Measurements from ENCODE around the gene KLF7.

Gene KLF7

DNA sequence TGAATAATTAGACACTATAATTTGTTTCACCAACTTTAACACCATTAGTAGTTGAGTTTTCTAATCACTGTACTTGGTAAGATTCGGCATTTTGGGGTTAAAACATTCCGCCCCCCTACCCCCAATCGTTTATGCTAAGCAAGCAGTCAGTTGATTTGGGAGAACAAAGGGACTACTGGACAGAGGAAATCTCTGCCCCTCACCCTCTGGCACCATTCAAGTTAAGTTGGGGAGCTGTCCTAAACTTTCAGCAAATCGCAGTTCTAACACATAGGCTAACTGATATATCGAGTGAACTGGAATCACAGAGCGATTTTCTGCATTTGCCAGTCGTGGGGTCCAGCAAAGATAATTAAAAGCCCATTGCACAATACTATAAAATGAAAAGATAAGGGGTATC, 5.6 kb downstream of the KLF7 start:
- no peak overlapping the region for H3K27ac ChIP-seq (ENCODE audit: low read depth, low read length)

DNA sequence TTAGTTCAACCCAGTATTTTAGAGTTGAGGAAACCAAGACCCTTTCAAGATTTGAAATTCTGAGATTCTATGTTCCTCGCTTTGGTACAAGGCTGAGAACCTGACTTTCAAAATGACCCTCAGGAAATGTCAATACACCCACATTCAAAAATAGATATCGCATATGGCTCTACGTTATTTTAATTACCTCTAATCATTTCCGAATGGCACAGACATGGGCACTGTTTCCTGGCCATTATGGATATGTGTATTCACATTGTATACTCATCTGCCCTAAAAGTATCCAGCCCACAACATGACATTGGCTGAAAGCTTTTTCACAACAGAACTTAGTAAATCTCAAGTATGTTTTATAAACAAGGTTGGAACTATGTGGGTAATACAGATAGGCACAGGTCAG, 6.7 kb downstream of the KLF7 start:
- Histone ChIP-seq H3F3A (ENCODE audit: control insufficient read depth, insufficient read depth) (no peaks in the 10 kb centered on the region), H3K9me2 (replicated peaks; ENCODE audit: control insufficient read depth, low read length) (no peaks in the 10 kb centered on the region), H3K9me3 (ENCODE audit: control insufficient read depth, insufficient read depth, low read length) (no peaks in the 10 kb centered on the region), H4K20me1 (ENCODE audit: control insufficient read depth, insufficient read depth, low read depth, low read length) (no peaks in the 10 kb centered on the region), H3K27me3 (ENCODE audit: control insufficient read depth, low read length) (peaks cover 27% of the 10 kb centered on the region), H3K4me1 (ENCODE audit: control insufficient read depth, low read length) (0 out of 2 replicates have a peak, but pooled peaks cover 5% of the 10 kb centered on the region), H3K27ac (ENCODE audit: low read depth, low read length) (no peak overlapping the region), H3K4me3 (ENCODE audit: low read length) (no peak overlapping the region), H3K36me3 (ENCODE audit: control insufficient read depth, low read length) (no peaks in the 10 kb centered on the region), H3K79me2 (ENCODE audit: control insufficient read depth, low read length) (no peaks in the 10 kb centered on the region), H3K4me2 (ENCODE audit: low read length) (no peak overlapping the region)
- TF ChIP-seq, protein P1, sequence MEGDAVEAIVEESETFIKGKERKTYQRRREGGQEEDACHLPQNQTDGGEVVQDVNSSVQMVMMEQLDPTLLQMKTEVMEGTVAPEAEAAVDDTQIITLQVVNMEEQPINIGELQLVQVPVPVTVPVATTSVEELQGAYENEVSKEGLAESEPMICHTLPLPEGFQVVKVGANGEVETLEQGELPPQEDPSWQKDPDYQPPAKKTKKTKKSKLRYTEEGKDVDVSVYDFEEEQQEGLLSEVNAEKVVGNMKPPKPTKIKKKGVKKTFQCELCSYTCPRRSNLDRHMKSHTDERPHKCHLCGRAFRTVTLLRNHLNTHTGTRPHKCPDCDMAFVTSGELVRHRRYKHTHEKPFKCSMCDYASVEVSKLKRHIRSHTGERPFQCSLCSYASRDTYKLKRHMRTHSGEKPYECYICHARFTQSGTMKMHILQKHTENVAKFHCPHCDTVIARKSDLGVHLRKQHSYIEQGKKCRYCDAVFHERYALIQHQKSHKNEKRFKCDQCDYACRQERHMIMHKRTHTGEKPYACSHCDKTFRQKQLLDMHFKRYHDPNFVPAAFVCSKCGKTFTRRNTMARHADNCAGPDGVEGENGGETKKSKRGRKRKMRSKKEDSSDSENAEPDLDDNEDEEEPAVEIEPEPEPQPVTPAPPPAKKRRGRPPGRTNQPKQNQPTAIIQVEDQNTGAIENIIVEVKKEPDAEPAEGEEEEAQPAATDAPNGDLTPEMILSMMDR (IDR thresholded peaks at IDR 0.05; ENCODE audit: low read depth, low read length, poor library complexity, severe bottlenecking) = no peak
- no peak for TF ChIP-seq EZH2phosphoT487 (IDR thresholded peaks at IDR 0.05; ENCODE audit: borderline replicate concordance, low read length)

More for the DNA sequence above, 5.6 kb downstream of the KLF7 start:
- Histone ChIP-seq H3K4me3 (ENCODE audit: low read length) (no peak overlapping the region), H4K20me1 (ENCODE audit: control insufficient read depth, insufficient read depth, low read depth, low read length) (no peaks in the 10 kb centered on the region), H3K27me3 (ENCODE audit: control insufficient read depth, low read length) (peaks cover 37% of the 10 kb centered on the region), H3K79me2 (ENCODE audit: control insufficient read depth, low read length) (no peaks in the 10 kb centered on the region), H3K4me2 (ENCODE audit: low read length) (no peak overlapping the region), H3K36me3 (ENCODE audit: control insufficient read depth, low read length) (no peaks in the 10 kb centered on the region), H3F3A (ENCODE audit: control insufficient read depth, insufficient read depth) (no peaks in the 10 kb centered on the region), H3K4me1 (ENCODE audit: control insufficient read depth, low read length) (0 out of 2 replicates have a peak, but pooled peaks cover 3% of the 10 kb centered on the region), H3K9me3 (ENCODE audit: control insufficient read depth, insufficient read depth, low read length) (no peaks in the 10 kb centered on the region), H3K9me2 (replicated peaks; ENCODE audit: control insufficient read depth, low read length) (no peaks in the 10 kb centered on the region)
- no peak for TF ChIP-seq EZH2phosphoT487 (IDR thresholded peaks at IDR 0.05; ENCODE audit: borderline replicate concordance, low read length)
- TF ChIP-seq, protein P1 (IDR thresholded peaks at IDR 0.05; ENCODE audit: low read depth, low read length, poor library complexity, severe bottlenecking) = no peak

DNA sequence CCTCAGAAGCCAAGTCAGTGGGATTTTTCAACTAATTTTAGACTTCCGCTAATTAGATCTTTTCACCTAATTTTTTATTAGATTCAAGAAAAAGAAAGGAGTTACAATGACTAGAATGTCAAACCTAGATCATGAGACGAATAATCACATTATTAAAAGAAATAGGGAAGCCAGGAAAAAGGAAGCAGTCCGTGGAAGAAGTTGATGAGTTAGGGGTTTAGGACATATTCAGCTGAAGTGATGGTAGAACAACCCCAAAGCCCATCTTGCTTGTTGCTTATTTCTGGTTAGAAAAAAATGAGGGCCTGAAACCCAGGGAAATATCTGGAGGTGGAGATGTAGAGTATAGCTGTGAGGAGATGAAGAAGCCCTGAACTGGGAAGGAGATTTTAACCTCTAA, 8.0 kb downstream of the KLF7 start:
- Histone ChIP-seq H3K9me2 (replicated peaks; ENCODE audit: control insufficient read depth, low read length) (no peaks in the 10 kb centered on the region), H3K4me3 (ENCODE audit: low read length) (no peak overlapping the region), H3K4me2 (ENCODE audit: low read length) (no peak overlapping the region), H3F3A (ENCODE audit: control insufficient read depth, insufficient read depth) (no peaks in the 10 kb centered on the region), H3K9me3 (ENCODE audit: control insufficient read depth, insufficient read depth, low read length) (no peaks in the 10 kb centered on the region), H3K36me3 (ENCODE audit: control insufficient read depth, low read length) (no peaks in the 10 kb centered on the region), H3K79me2 (ENCODE audit: control insufficient read depth, low read length) (no peaks in the 10 kb centered on the region), H4K20me1 (ENCODE audit: control insufficient read depth, insufficient read depth, low read depth, low read length) (no peaks in the 10 kb centered on the region), H3K4me1 (ENCODE audit: control insufficient read depth, low read length) (0 out of 2 replicates have a peak, but pooled peaks cover 5% of the 10 kb centered on the region), H3K27ac (ENCODE audit: low read depth, low read length) (no peak overlapping the region), H3K27me3 (ENCODE audit: control insufficient read depth, low read length) (peaks cover 18% of the 10 kb centered on the region)
- no peak for TF ChIP-seq EZH2phosphoT487 (IDR thresholded peaks at IDR 0.05; ENCODE audit: borderline replicate concordance, low read length)
- TF ChIP-seq, protein P1 (IDR thresholded peaks at IDR 0.05; ENCODE audit: low read depth, low read length, poor library complexity, severe bottlenecking) = no peak

Data from DOHH2 (cell line).